GM18498 (cell line): ENCODE data around the gene INCENP.
"Not testable (repeated sequence)": the region's sequence is repeated elsewhere in the genome, so short reads cannot be mapped to it uniquely, and the experiment has no call there.

Experiments
- ATAC-seq: cut with Tn5 transposase; IDR thresholded peaks from one replicate; pipeline ENCODE4 v1.9.1; 2021; ENCODE audit warnings: mild to moderate bottlenecking, moderate library complexity; ENCODE audit not compliant: unreplicated experiment

INCENP gene

DNA sequence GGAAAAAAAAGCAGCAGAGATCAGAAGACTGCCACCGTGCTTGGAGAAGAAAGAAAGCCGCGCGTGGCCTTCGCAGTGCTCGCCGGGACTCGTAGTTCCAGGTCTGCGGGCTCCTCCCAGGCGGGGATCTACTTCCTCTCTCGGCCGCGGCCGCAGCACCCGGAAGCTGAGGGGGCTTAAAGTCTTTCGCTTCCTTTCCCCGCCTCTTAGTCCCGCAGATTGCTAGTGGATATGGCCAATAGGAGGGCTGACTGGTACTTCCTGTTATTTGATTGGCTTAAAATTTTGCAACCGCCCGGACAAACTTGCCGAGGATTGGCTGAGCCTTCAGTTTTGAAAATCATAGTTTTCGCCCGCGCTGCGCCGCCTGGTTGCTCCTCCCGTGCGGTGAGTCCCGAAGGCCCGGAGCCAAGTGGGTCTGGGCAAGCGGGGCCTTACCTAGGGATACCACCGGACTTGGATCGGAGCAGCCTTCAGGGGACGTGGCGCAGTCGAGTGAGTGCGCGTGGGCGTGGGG, at the start of gene INCENP:
Gene INCENP, plus strand, starts transcription at position 343 of the 517 bp plus-strand sequence. CDS start 4,151 bp downstream, outside the sequence.
- ATAC-seq, result peak; percentile 95

DNA sequence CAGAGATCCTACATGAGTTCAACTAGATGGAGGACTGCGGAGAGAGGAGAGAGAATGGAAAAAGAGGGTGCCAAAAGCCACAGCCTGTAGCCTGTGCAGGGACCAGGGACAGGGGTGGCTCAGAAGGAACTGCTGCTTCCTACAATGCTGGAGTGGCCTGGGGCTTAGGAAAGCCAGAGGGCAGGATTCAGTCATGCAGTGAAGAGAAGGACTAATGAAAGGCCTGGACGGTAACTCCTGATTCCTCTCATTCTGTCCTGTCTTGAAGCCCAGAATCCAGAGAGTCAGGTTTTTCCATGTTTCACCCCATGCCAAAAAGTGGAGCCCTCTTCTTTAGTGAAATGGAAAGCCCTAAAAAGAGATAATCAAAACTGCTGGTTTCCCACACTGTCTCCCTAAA, 48.4 kb upstream of the INCENP start:
- no peak for ATAC-seq

DNA sequence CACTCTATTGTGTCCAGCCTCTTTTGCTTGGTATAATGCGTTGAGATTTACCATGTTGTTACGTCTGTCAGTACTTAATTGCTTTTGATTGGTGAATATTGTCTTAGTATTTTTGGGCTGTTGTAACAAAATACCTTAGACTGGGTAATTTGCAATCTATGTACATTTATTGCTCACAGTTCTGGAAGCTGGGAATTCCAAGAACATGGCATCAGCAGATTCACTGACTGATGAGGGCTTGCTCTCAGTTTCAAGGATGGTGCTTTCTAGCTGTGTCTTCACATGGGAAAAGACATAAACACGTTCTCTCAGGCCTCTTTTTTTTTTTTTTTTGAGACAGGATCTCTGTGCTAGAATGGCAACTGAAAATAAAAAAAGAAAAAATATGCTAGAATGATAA, 46.7 kb upstream of the INCENP start:
- no peak for ATAC-seq

- ATAC-seq, result no peak
Measured at GRCh38 chr11:62081378-62082291, 42.2 kb upstream of the INCENP start.

GRCh38 chr11:62082292-62082657, 41.5 kb upstream of the INCENP start:
- no peak for ATAC-seq

DNA sequence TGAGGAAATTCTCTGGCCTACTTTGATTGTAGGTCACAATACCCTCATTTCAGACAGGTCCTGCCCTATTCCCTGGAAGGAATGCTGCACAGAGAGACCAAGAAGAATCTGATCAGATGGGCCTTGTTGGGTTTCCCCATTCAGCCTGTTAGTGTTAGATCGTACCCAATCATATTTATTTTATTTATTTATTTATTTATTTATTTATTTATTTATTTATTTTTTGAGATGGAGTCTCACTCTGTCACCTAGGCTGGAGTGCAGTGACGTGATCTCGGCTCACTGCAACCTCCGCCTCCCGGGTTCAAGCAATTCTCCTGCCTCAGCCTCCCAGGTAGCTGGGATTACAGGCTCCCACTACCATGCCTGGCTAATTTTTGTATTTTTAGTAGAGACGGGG, 39.0 kb upstream of the INCENP start:
- ATAC-seq, result not testable (repeated sequence)

DNA sequence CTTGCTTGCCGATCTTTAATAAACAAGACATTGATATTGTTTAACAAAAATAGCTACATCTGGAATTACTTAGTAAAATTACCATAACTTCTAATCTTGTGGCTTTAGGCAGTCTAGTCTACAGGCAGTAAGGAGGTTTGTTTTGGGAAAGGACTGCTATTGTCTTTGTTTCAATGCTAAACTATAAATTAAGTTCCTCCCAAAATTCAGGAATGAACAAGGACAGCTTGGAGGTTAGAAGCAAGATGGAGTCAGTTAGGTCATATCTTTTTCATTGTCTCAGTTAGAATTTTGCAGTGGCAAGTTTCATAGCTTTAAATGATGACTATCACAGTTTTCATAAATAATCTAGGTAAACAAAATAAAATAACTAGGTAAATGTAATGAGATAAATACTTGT, 36.1 kb upstream of the INCENP start:
- no peak for ATAC-seq

GRCh38 chr11:62088331-62088933, 35.4 kb upstream of the INCENP start:
- ATAC-seq, result no peak

DNA sequence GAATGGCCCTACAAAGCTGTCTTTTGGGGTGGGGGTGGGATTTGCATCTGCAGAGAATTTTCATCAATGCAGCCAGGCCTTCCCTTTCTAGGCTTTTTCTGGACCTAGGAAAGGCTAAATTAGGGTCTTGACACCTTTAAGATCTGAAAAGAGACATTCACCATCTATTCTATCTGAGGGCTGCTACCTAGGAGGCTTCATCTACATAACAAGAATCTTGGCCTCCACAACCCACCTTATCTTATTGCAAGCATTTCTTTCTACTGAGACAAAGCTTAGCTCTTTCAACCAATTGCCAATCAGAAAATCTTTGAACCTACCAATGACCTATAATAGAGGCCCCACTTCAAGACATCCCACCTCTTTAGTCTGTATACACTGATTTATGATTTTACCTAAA, 20.7 kb upstream of the INCENP start:
- ATAC-seq, result no peak

DNA sequence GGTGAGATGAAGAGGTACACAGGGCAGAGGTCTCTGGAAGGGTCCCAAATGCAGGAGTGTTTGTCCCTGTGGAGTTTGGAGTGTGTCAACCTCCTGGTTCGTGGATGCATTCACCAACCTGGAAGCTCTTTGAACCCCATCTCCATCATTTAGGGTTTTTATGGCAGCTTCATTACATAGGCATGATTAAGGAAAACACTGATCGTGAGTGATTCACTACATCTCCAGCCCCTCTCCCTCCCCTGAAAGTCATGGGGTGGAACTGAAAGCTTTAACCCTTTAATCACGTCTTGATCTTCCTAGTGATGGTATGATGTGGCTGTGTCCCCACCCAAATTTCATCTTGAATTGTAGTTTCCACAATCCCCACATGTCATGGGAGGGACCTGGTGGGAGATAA, 19.8 kb upstream of the INCENP start:
- no peak for ATAC-seq

GRCh38 chr11:62104816-62105653, 18.8 kb upstream of the INCENP start:
- no peak for ATAC-seq

DNA sequence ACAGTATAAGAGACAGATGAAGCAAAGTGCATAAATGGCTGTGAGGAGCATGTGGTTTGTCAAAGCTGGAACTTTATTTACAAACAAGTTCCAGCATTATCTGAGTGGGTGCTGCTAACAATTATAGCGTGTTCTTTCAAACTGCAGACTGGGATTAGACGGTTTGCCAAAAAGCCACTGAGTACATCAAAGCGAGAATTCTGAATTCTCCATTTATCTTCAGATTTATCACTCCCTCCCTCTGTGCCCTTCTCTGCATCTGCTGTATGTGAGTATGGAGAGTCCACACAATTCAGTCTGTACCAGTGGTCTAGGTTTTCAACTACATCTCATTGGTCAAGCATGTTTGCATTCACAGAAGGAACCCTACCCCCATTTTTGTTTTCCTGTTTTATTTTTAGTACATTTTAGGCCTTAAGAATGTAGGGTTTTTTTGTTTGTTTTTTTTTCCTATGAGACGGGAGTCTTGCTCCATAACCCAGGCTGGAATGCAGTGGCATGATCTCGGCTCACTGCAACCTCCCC, 18.1 kb upstream of the INCENP start:
- ATAC-seq, result no peak

- ATAC-seq, result no peak
Measured at GRCh38 chr11:62108017-62108750, 15.6 kb upstream of the INCENP start.

DNA sequence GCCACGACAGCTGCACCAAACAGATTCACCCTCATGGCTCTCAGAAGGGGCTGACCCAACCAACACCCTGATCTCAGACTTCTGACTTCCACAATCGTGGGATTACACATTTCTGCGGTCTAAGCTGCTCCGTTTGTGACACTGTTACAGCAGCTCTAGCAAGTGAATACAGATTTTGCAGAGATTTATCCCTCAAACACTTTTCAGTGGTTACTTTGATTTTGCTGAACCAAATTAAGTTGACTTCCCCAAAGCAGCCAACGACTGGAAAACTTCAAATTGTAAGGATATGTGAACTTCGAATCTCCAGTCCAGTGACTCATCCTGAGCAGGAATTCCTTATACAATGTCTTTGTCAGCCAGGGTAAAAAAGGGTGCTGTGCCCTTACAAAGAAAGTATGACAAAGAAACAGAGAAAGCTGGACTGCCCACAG, 14.8 kb upstream of the INCENP start:
- ATAC-seq, result no peak

DNA sequence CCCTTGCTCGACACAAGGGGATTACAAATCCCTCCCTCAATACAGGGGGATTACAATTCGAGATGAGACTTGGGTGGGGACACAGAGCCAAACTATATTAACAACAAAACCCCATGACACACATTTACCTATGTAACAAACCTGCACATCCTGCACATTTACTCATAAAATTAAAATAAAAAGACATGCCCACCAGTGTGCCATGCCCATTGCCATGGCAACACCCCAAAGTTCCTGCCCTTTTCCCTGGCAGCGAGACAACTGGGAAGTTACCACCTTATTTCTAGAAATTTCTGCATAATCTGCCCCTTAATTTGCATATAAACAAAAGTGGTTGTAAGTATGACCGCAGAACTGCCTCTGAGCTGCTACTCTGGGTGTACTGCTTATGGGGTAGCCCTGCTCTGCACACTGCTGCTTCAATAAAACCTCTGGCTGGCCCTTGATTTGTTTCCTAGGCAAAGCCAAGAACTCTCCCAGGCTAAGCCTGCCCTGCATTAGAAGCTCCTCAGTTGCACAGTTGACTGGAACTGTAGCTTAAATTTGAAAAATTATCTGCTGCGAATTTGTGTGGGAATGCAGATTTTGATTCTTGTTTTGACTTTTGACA, 8.6 kb upstream of the INCENP start:
- ATAC-seq, result no peak

DNA sequence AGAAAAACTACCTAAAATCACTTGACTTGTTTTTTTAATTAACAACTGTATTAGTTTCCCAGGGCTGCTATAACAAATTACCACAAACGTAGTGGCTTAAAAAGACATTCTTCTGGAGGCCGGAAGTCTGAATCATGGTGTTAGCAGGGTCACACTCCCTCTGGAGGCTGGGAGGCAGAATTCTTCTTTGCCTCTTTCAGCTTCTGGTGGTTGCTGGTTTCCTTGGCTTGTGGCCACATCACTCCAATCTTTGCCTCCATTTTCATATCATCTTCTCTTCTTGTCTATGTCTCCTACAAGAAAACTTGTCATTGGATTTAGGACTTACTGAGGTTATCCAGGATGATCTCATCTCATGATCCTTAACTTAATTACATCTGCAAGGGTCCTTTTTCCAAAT, 7.4 kb upstream of the INCENP start:
- no peak for ATAC-seq

DNA sequence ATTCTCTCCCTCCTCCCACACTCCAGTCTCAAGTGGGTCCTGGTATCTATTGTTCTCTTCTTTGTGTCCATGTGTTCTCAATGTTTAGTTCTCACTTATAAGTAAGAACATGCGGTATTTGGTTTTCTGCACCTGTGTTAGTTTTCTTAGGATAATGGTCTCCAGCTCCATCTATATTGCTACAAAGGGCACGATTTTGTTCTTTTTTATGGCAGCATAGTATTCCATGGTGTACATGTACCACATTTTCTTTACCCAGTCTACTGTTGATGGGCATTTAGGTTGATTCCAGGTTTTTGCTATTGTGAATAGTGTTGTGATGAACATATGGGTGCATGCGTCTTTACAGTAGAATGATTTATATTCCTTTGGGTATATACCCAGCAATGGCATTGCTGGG, 4.2 kb upstream of the INCENP start:
- ATAC-seq, result no peak

DNA sequence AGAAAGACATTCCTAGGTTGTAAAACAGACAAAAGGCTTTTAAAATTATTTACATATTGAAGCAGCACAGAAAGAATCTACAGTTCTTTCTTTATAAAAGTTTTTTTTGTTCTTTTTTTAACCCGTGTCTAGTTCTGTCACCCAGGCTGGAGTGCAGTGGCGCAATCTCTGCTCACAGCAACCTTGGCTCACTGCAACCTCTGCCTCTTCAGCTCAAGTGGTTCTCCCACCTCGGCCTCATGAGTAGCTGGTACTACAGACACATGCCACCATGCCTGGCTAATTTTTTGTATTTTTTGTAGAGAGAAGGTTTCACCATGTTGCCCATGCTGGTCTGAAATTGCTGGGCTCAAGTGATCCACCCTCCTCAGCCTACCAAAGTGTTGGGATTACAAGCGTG, 3.8 kb upstream of the INCENP start:
- no peak for ATAC-seq

DNA sequence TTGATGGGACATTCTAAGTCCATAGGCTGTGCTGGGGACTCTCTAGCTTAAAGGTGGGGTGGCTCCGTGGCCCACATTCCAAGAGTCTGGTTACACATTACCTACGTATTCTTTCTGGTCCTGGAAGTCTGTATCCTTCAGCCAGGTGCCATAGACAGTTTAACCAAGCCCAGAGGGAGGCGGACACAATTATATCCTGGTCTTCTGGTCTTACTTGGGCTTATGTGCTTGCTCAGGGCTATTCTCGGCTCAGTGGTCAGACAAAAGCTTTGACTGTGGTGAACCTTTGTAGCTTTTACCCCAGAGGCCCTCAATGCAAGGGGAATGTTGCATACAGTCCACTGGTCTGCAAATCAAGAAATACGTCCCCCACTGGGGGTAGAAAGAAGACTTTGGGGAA, 3.4 kb upstream of the INCENP start:
- ATAC-seq, result no peak

DNA sequence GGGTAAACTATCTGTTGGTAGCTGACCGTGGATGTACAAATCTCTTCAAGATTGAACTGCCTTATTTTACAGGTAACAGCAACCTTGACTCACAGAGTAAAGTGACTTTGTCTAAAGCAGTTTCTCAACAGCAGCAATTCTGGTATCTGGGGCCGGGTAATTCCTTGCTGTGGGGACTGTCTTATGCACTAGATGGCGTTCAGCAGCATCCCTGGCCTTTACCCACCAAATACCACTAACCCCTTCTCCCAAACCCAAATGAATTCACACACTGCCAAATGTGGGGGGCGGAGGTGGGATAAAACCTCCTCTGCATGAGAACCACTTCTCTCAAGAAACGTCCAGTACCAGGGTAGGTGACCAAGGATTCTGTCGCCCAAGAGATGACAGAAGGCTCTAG, 1.7 kb upstream of the INCENP start:
- ATAC-seq, result no peak
